Osteocyte (in vitro differentiated cells): ENCODE measurements around the gene PPP1R37. TPM values are rescaled to one million over a fixed set of nuclear protein-coding genes. Genes with fewer than 3 reads are reported as not detected.
"Not testable (repeated sequence)": the region's sequence is repeated elsewhere in the genome, so short reads cannot be mapped to it uniquely, and the experiment has no call there.

ENCODE experiments used
- DNase-seq: peaks from one replicate; pipeline ENCODE4 v3.0.0; 2021; ENCODE audit warnings: mixed read lengths; ENCODE audit not compliant: unreplicated experiment; ENCODE audit errors: extremely low spot score
- H3K27ac Mint-ChIP-seq: one replicate; pipeline ENCODE4 v1.8.0; 2021; ENCODE audit warnings: mild to moderate bottlenecking, mixed read lengths; ENCODE audit not compliant: unreplicated experiment
- H3K27me3 Mint-ChIP-seq: one replicate; pipeline ENCODE4 v1.8.0; 2021; ENCODE audit warnings: mixed read lengths; ENCODE audit not compliant: unreplicated experiment
- H3K36me3 Mint-ChIP-seq: one replicate; pipeline ENCODE4 v1.8.0; 2021; ENCODE audit warnings: mixed read lengths; ENCODE audit not compliant: unreplicated experiment
- H3K4me1 Mint-ChIP-seq: one replicate; pipeline ENCODE4 v1.8.0; 2021; ENCODE audit warnings: mixed read lengths; ENCODE audit not compliant: unreplicated experiment
- H3K4me3 Mint-ChIP-seq: one replicate; pipeline ENCODE4 v1.8.0; 2021; ENCODE audit warnings: mild to moderate bottlenecking, moderate library complexity, mixed read lengths; ENCODE audit not compliant: unreplicated experiment
- H3K9me3 Mint-ChIP-seq: one replicate; pipeline ENCODE4 v1.8.0; 2021; ENCODE audit warnings: mixed read lengths; ENCODE audit not compliant: unreplicated experiment
- CTCF ChIP-seq: fragments of 200-600 bp; sonication (generic); IDR thresholded peaks from 2 replicates; pipeline ENCODE4 v1.5.0; 2021; ENCODE audit warnings: antibody characterized with exemption, mild to moderate bottlenecking, moderate library complexity
- total RNA-seq: library from RNA; stranded (reverse); gene quantifications from 2 replicates; pipeline ENCODE4 v1.2.1, GENCODE V29; 2021

Gene PPP1R37
- total RNA-seq, 1 donor from 2014 or later: 34.8 TPM

GRCh38 chr19:45102481-45102880 is 9.5 kb downstream of the PPP1R37 start:
- H3K4me3 Mint-ChIP-seq: no peak overlapping the region
- no peaks in the 10 kb centered on the region for H3K27me3 Mint-ChIP-seq
- no peaks in the 10 kb centered on the region for H3K36me3 Mint-ChIP-seq
- H3K4me1 Mint-ChIP-seq: peaks cover 53% of the 10 kb centered on the region
- no peak for TF ChIP-seq CTCF
- no peak overlapping the region for H3K27ac Mint-ChIP-seq
- no peaks in the 10 kb centered on the region for H3K9me3 Mint-ChIP-seq
- DNase-seq: no peak

GRCh38 chr19:45103156-45103507 is 10.2 kb downstream of the PPP1R37 start:
- H3K27ac Mint-ChIP-seq: peak overlapping the region; percentile 60
- no peak for TF ChIP-seq CTCF
- no peaks in the 10 kb centered on the region for H3K9me3 Mint-ChIP-seq
- H3K4me1 Mint-ChIP-seq: peaks cover 46% of the 10 kb centered on the region
- H3K36me3 Mint-ChIP-seq: no peaks in the 10 kb centered on the region
- H3K4me3 Mint-ChIP-seq: no peak overlapping the region
- no peak for DNase-seq
- H3K27me3 Mint-ChIP-seq: no peaks in the 10 kb centered on the region

GRCh38 chr19:45103508-45104319 is 10.7 kb downstream of the PPP1R37 start:
- Mint-ChIP-seq H3K36me3 (no peaks in the 10 kb centered on the region), H3K27ac (peak overlapping the region; percentile 60), H3K27me3 (no peaks in the 10 kb centered on the region), H3K4me1 (peaks cover 41% of the 10 kb centered on the region), H3K4me3 (no peak overlapping the region), H3K9me3 (no peaks in the 10 kb centered on the region)
- DNase-seq: no peak
- no peak for TF ChIP-seq CTCF

GRCh38 chr19:45104658-45105349 is 11.8 kb downstream of the PPP1R37 start:
- H3K27me3 Mint-ChIP-seq: no peaks in the 10 kb centered on the region
- no peak for TF ChIP-seq CTCF
- no peak overlapping the region for H3K4me3 Mint-ChIP-seq
- no peak overlapping the region for H3K27ac Mint-ChIP-seq
- peaks cover 31% of the 10 kb centered on the region for H3K4me1 Mint-ChIP-seq
- H3K36me3 Mint-ChIP-seq: no peaks in the 10 kb centered on the region
- no peak for DNase-seq
- no peaks in the 10 kb centered on the region for H3K9me3 Mint-ChIP-seq

GRCh38 chr19:45106363-45106762 is 13.4 kb downstream of the PPP1R37 start:
- H3K9me3 Mint-ChIP-seq, H3K27ac Mint-ChIP-seq, DNase-seq, H3K4me3 Mint-ChIP-seq, H3K36me3 Mint-ChIP-seq, H3K27me3 Mint-ChIP-seq: not testable (repeated sequence)
- peaks cover 20% of the 10 kb centered on the region for H3K4me1 Mint-ChIP-seq
